ENCODE measurements around the gene RFC2.

GRCh38 chr7:74207586-74207985, 46.6 kb downstream of the RFC2 start:
- TF ChIP-seq, protein P1, sequence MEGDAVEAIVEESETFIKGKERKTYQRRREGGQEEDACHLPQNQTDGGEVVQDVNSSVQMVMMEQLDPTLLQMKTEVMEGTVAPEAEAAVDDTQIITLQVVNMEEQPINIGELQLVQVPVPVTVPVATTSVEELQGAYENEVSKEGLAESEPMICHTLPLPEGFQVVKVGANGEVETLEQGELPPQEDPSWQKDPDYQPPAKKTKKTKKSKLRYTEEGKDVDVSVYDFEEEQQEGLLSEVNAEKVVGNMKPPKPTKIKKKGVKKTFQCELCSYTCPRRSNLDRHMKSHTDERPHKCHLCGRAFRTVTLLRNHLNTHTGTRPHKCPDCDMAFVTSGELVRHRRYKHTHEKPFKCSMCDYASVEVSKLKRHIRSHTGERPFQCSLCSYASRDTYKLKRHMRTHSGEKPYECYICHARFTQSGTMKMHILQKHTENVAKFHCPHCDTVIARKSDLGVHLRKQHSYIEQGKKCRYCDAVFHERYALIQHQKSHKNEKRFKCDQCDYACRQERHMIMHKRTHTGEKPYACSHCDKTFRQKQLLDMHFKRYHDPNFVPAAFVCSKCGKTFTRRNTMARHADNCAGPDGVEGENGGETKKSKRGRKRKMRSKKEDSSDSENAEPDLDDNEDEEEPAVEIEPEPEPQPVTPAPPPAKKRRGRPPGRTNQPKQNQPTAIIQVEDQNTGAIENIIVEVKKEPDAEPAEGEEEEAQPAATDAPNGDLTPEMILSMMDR (IDR thresholded peaks at IDR 0.05), result no peak
- TF ChIP-seq POLR2A (IDR thresholded peaks at IDR 0.05), result no peak
